ENCODE data around the gene PPP4R3B. TPM values are rescaled to one million over a fixed set of nuclear protein-coding genes. Genes with fewer than 3 reads are reported as not detected.

The PPP4R3B gene
- total and polyA plus RNA-seq, 2 of the 8 experiments (the other 6 are each of a cell fraction or from before 2014, with no cell fraction given): 8.5 to 39.1 TPM

- TF ChIP-seq FOSL1 (IDR thresholded peaks at IDR 0.05; ENCODE audit: insufficient read depth, low read depth, low read length) (no peak), SIN3A (conservative IDR thresholded peaks at IDR 0.05 in 1 of 2, IDR thresholded peaks at IDR 0.05 in 1 of 2; ENCODE audit: low read depth in 1 of 2, low read length in 2 of 2) (peak; percentile 54 to 74; a peak in 1 of 4 replicates), E2F6 (IDR thresholded peaks at IDR 0.05) (no peak), BCL11A (IDR thresholded peaks at IDR 0.05; ENCODE audit: low read depth in 2 of 2, low read length in 2 of 2) (no peak)
These were observed 1.0 kb upstream of the PPP4R3B start (continued) for GRCh38 chr2:55618275-55619055.
